Dedifferentiated amniotic fluid mesenchymal stem cell (primary cell): ENCODE results near the gene ZRANB3.
"Not testable (repeated sequence)": the region's sequence is repeated elsewhere in the genome, so short reads cannot be mapped to it uniquely, and the experiment has no call there.

Source experiments
- DNase-seq: peaks from one replicate; pipeline ENCODE4 v3.0.0-alpha.2; 2016; ENCODE audit errors: extremely low spot score

Gene ZRANB3

GRCh38 chr2:135125940-135126339 lies 405.1 kb downstream of the ZRANB3 start:
- DNase-seq: no peak

GRCh38 chr2:135124924-135125886 lies 405.8 kb downstream of the ZRANB3 start:
- DNase-seq: peak; percentile 16

GRCh38 chr2:135121658-135122039 lies 409.4 kb downstream of the ZRANB3 start:
- not testable (repeated sequence) for DNase-seq

- DNase-seq: no peak
These were observed 409.9 kb downstream of the ZRANB3 start for GRCh38 chr2:135121016-135121657.

- no peak for DNase-seq
These were observed 411.4 kb downstream of the ZRANB3 start for GRCh38 chr2:135119582-135119981.

- DNase-seq: no peak
These were observed 417.7 kb downstream of the ZRANB3 start for GRCh38 chr2:135113322-135113721.

GRCh38 chr2:135105513-135106316 lies 425.3 kb downstream of the ZRANB3 start:
- DNase-seq: not testable (repeated sequence)

- DNase-seq: no peak
These were observed 427.2 kb downstream of the ZRANB3 start for GRCh38 chr2:135103843-135104242.

- DNase-seq: no peak
These were observed 431.1 kb downstream of the ZRANB3 start for GRCh38 chr2:135099802-135100483.

- no peak for DNase-seq
These were observed 433.3 kb downstream of the ZRANB3 start for GRCh38 chr2:135097532-135098231.

- no peak for DNase-seq
These were observed 434.2 kb downstream of the ZRANB3 start for GRCh38 chr2:135096665-135097446.

- DNase-seq: no peak
These were observed 435.4 kb downstream of the ZRANB3 start for GRCh38 chr2:135095591-135095990.

- DNase-seq: no peak
These were observed 436.5 kb downstream of the ZRANB3 start for GRCh38 chr2:135094508-135094907.

- no peak for DNase-seq
These were observed 437.2 kb downstream of the ZRANB3 start for GRCh38 chr2:135093670-135094330.

- DNase-seq: no peak
These were observed 437.8 kb downstream of the ZRANB3 start for GRCh38 chr2:135093193-135093592.

GRCh38 chr2:135091681-135092080 lies 439.3 kb downstream of the ZRANB3 start:
- DNase-seq: no peak

GRCh38 chr2:135089597-135089996 lies 441.4 kb downstream of the ZRANB3 start:
- DNase-seq: not testable (repeated sequence)
